Activated CD4-positive, alpha-beta T cell treated with anti-CD3 and anti-CD28 coated beads, Interleukin-2, Interleukin-4, amounts not matched to agents 100 ng/mL and 50 ng/mL, durations not matched to agents 16 hours and 8 hours (primary cell): ENCODE measurements around the gene PPFIBP1.
"Not testable (repeated sequence)": the region's sequence is repeated elsewhere in the genome, so short reads cannot be mapped to it uniquely, and the experiment has no call there.

Source experiments
- DNase-seq: peaks from one replicate; pipeline ENCODE4 v3.0.0-alpha.2; 2020; ENCODE audit warnings: low spot score

Gene PPFIBP1

DNA sequence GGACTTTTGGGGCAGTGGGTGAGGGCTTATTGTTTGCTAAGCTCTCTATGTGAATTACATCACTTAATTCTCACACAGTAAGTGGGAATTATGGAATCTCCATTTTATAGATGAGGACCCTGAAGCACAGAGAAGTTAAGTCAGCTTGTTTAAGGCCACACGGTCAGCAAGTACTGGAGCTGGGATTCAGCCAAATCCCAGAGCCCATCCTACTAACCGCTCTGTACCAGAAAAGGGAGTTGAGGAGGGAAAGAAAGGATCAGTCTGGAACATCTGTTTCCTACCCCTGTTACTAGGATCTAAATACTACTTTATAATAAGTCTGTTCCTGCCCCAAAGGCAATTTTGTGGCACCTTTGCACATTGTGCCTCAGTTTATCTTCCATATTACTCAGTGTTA is 42.6 kb downstream of the PPFIBP1 start:
- DNase-seq, result no peak

DNA sequence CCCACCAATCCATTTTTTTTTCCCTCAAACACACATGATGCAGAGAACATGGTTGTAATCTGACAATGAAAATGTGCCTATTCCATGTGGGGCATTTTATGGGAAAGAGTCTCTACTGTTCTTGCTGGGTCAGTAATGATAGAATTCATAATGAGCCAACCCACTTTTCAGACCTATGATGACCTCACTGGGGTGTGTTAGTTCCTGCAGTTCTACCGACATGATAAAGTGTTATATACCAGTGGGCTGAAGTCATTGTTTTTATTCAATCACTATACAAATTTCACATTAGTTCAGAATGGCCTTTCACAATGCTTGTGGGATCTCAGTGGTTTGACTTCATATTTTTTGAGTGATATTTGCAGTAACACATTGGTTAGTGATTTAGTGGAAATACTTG is 47.5 kb downstream of the PPFIBP1 start:
- peak; percentile 37 for DNase-seq

DNA sequence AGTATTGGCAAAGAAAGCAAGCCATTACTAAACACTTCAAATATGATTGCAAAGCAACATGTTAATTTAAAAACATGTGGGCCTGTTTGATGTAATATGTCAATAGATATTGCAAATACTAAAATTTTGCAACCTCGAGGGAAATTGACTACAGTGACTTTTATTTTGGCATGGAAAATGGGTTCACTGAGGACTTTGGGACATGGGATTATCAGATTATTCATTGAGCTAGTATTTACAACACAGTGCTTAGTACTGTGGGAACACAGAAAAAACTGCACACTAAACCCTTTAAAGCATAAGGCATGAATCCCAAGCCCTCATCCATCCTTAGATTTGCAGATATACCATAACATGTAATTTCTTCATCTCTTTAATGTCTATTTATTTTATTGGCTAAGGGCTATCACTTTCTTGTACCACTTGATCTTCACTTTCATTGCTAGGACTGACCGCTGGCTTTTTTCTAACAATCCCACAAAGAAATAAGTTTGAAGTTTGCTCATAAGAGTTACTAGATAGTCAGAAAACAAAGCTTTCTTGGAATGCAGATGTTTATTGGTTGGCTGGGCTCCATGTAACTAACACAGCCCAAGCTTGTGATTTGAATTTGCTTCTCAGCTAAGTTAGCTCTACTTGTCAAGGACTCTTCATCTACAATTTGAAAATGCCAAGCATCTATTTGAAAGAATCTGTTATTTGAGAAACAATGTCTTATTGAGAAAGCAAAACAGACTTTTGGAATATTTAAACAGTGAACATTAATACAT is 48.7 kb downstream of the PPFIBP1 start:
- no peak for DNase-seq

DNA sequence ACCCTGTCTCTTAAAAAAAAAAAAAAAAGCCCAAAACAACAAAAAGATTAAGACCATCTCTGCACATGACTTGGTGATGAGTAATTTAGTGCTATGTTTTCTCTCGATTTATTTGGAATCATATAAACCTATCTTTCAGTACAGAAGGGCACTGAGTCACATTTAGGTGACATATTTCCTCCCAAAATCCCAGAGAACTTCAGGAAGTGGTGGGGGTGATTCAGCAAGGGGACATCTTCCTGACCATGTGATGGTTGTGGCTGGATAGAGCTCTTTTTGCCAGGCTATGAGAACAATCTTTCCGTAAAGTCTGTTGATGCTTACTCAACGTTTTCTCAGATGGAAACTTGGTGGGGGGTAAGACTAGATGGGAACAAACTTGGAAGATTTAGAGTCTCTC is 50.0 kb downstream of the PPFIBP1 start:
- no peak for DNase-seq

DNA sequence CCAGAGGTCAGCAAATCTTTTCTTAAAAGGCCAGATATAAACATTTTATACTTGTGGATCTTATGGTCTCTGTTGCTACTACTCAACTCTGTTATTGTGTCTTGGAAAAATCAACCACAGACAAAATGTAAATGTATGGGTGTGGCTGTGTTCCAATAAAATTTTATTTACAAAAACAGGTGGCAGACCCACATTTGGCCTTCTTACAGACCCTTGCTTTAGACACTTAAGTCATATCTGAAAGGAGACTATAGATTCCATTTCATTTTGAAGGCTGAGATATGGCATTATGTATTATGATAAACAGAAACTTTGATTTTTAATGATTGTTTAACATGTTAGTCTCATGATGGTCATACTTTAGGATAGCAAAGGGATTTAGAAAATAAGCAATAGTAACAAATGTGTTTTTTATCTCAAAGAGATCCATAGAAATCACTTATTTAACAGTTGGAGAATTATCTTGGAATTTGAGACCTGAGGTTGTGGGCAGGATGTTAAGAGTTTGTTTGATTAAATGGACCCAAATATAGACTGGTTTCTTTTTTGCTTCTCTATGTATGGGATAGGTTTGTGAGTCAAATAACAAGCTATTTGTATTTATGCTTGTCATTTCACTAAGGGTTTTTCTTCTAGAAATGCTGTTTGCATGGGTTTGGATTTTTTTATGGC is 51.2 kb downstream of the PPFIBP1 start:
- no peak for DNase-seq

DNA sequence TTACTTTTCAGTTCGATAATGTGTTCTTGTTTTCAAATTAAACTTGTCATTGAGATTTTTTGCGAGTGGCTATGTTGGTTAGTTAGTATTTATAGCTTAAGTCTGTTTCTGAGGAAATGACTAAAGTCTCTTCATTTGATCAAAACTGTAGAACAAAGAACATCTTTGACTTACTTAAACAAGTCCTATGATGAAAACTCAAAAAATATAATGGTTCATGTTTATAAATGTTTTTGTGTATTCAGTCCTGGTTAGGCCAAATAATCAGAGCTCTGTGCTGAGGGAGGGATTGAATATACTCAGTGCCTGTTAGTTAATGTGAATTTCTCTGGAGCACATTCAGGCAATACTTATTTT is 51.7 kb downstream of the PPFIBP1 start:
- no peak for DNase-seq

DNA sequence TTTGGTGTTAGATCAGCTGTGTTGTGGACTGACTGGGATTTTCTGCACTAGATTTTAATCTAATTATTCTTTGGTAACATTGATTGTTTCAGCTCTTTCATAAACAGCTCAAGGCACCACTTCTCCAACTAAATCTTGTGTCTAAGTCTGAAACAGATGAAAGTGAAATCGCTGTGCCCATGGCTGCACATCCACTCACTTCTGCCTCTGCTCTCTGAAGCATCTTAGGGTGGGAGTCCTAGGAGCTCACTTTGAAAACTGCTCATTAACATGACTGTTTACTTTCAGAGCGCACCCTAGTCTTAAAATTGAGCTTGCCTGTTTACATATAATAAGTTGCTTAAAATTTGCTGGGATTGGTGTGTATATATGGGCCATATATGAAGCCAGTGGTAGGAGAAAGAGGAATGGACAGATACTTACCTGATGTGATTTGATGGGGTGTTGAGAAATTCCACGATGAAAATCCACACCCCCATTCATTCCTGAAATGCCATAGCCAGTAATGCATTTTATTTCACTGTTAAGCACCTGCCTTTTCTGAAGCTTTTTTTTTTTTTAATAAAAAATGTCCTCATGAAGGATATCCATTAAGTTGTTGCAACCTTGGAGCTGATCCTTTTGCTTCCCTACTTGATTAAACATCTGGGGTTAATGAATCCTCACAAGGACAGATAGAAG is 52.8 kb downstream of the PPFIBP1 start:
- no peak for DNase-seq

DNA sequence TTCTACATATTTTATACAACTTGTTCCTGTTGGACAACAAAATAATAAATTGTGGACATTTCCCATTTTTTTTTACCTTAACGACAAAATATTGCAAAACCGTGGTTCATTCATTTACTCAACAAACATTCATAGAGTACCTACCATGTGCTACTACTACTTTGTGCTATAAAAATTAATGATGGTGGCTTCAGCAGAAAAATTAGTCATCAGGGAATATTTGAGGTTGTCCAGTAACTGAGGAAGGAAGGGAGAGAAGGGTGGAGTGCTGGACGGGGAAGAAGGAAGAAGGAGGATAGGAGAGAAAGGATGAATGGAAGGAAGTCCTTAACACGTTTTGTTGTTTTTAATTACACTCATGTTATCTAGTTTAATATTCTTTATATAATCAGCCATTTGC is 53.7 kb downstream of the PPFIBP1 start:
- no peak for DNase-seq

DNA sequence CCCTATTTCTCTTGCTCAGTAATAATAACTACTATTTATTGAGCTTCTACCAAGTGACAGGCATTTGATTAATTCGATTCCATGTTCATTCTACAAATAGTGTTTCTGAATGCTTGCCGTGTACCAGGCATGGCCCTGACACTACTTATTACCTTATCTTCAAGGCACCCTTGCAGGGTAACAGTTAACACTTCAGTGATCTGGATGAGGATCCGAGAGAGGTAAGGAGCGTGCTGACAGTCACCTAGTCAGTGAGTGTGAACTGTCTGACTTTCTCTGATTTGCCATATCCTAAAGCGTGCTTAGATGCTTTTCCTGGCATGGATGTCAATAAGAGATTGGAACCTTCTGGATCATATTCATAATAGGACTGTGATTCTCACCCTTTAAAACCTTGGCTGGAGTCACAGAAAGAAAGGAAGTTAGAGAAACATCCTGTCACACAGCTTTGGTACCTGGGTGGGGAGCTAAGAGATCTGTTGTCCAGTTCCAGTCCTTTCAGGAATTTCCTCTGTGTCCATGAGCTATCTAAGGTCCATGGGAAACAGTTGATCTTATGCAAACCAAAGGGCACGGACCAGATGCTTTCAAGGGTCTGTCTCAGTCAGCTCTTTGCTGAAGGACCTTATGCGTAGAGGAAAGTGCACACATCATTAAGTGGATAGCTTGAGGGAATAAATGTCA is 54.8 kb downstream of the PPFIBP1 start:
- no peak for DNase-seq

DNA sequence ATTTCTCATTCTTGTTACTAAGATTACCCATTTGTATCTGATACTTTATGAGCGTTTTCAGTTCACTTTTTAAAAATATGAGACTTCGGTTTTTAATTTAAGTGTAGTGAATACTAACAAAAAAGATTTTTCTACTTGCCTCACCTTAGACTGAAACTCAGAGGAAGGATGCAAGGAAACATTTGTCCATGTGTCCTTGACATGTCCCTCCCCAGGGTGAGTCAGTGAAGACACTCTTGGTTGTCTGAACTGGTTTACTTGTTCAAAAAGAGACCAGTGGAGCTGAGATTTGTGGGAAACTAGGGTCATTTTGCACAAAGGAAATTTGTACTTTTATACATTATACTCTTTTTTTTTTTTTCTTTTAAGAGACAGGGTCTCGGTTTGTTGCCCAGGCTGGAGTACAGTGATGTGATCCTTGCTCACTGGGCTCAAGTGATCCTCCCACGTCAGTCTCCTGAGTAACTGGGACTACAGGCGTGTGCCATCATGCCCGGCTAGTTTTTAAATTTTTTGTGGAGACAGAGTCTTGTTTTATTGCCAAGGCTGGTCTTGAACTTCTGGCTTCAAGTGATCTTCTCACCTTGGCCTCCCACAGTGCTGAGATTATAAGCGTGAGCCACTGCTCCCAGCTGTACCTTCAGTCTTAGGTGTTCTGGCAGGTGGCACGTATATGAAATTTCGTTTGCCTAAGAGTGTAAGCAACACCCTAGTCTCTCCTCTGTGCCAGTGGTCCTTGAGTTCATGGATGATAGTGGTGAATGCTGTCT is 56.7 kb downstream of the PPFIBP1 start:
- no peak for DNase-seq

DNA sequence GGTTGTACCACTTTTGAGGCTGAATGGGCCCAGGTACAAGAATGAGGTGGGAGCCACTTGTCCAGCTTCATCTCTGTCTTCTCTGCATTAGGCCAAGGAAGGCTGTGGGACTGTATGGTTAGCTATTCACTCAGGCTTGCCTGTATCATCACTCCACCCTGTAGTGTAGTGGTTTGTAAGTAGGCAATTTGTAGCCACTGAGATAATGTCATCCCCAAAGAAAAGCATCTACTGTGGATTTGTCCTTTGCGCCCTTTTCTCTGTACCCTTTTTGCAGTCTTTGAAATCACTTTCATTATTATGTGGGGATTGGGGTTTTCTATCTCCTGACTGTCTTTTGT is 57.3 kb downstream of the PPFIBP1 start:
- DNase-seq, result not testable (repeated sequence)

DNA sequence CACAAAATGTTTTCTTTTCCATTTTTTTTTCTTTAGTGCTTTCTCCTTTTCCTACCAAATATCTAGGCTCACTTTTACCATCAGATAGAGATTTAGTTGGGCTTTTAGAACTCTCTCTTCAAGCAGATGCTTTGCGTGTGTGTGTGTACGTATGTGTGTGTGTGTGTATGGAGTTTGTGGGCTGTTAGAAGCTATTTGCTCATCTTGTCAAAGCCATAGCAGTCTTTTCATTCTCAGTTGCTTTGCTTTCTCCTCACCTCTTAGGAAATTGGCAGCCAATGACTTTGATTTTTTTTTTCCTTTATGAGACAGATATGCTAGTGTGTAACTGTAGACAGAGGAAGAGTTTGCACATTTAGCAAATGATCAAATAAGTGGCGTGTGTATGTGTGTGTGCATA is 57.8 kb downstream of the PPFIBP1 start:
- DNase-seq, result not testable (repeated sequence)

DNA sequence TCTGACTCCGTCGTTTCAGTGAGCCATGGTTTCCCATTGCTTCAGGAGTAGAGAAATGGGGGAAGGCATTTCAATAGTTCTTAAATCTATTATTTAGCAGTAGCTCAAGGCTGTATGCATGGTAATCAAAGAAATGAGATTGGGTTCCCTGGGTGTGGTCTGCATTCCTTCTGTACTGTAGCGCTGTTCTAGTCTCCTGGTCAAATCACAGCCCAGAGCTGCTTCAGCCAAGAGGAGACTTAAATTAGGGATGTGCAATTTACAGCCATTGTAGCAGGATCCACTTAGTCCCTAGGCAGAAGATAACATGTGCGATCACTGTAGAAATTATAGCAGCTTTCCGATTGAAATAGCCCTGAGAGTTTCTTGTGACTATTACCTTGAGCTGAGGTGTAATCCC is 58.4 kb downstream of the PPFIBP1 start:
- not testable (repeated sequence) for DNase-seq

DNA sequence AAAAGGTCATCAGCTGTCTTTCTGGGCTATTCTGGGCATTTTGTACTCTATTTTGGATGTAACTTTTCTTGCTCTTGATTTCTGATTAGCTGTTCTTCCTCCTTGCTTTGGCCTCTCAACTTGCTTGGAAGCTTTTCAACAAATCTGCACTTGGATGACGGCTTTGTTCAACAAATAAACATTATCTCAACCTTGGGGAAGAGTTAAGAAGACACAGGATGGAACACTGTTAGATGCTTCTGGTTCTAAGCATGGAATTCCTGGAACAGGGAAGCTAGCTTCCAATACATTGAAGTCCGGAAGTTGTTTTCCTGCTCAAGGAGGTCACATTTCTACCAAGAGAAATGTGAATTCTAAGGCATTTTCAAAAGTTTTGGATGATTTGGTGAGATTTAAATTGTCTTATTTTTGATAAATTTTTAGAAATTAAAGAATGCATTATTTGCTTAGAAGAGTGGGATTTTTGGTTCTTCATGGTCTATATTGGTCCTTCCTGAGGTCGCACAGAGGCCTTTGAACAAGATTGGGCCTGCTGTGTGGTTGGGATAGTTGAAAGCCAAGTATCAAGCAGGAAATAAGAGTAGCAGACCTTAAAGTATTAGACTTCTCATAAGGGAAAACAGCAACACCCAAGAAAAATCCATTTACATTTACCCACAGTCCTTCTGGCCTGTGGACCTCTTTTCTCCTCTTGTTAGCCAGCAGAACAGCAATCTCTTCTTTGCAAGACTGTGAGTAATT is 59.2 kb downstream of the PPFIBP1 start:
- DNase-seq, result no peak

DNA sequence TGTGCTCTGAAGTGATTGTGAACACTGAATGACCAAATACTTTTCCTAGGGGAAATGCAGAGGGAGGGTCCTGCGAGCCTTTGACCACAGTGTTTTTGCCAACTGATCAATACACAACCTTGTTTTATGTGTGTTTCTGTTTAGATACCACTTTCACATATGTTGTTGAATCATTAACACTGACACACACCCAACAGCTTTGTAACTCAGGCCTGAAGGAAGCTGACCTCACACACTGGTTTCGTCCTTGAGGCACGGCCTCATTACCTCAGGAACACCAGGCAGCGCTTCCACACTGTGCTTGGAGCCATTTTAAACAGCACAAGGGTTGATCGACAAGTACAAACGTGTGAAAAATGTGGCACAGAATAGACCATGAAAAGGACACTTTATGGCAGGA is 60.0 kb downstream of the PPFIBP1 start:
- no peak for DNase-seq

DNA sequence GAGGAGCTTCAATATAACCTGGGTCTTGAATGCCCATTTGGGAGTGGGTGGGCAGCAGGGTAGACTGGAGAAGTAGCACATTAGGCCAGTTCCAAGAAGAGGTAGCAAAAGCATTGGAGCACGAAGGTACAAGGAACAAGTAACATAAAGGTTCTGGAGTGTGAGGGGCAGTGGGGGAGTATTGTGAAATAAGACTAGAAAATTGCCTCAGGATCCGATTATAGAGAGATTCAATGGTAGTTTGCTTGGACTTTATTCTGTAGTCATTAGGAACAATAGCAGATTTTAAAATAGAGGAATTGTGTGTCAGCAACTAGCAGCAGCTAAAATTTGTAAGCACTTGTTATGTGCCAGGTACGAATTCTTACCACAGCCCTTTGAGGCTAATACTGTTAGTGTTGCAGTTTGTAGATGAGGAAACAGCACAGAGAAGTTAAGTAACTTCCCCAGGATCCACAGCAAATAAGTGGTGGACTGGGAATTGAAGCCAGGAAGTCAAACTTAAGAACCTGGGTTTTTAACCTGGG is 61.8 kb downstream of the PPFIBP1 start:
- DNase-seq, result no peak

DNA sequence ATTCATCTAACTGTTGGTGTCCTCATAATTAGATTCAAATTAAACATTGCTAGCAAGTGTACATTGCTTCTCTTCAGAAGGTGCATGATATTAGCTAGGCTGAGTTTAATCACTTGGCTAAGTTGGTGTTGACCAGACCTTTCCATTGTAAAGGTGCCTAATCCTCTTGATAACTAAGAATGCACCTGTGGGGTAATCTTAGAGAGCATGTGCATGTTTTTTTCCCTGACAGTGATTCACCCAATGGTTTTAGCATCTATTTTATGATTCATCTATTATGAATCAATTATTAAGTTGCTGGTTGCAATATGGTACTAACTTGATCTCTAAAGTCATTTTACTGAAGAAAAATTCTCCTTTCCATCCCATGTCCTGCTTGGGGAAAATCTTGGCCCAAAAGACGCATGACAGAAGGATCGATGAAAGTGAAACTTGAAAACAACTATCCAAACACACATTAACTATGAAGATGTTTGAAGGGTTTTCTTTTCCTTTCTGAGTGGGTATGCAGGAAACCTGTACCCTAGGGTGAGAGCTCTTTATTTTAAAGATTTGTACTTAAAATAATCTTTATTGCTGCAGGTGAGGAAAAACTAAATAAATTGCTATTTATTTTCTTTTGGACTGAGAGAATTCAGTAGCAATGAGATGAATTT is 64.2 kb downstream of the PPFIBP1 start:
- DNase-seq, result not testable (repeated sequence)

DNA sequence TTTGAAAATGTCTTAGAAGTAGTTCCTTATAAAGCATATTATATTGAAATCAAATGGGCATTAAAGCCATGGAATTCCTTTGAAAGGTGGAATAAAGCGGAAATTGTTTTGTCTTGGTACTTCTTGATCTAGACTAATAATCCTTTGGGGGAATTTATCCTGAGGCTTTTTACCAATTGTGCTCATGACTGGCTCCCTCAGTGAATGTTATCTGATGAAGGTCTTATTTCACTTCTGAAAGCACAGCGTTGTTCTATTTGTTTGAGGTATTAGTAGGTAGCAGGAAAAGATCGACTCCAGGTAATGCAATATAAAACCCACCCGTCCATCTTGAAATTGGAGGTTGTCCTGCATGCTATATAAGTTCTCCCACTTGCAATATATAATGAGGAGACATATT is 64.8 kb downstream of the PPFIBP1 start:
- no peak for DNase-seq

DNA sequence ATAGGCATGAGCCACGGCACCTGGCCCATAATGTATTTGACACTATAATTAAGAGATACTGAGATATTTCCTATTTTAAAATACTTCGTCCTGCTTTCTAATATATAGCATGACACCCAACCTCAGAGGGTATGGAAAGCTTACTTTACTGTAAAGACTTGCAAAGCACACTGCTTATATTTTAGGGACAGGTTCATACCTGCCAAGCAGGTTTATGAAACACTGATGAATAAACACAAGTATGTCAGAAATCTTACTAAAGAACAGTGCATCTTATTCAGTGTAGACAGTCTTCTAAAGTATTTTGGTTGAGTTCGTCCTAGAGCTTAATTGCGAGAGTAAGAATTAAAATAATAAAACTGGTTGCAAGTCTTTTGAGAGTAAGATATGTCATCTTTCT is 65.4 kb downstream of the PPFIBP1 start:
- DNase-seq, result no peak

DNA sequence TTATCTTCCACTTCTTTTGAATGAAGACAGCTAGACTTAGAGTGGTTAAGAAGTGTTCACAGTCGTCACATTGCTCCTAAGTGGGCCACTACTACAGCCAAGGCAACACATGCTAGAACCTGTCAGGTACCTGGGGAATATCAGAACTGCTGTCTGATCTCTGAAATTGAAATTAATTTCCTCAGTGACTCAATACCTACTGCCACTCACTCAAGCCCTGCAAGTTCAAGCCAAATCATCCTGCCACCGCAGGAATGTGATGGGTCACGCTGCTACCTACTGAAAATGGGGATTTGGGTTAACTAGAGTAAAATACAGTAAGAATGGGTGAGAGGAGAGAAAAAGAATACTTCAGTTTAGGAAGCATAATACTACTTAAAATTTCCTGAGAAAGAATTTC is 67.7 kb downstream of the PPFIBP1 start:
- not testable (repeated sequence) for DNase-seq

DNA sequence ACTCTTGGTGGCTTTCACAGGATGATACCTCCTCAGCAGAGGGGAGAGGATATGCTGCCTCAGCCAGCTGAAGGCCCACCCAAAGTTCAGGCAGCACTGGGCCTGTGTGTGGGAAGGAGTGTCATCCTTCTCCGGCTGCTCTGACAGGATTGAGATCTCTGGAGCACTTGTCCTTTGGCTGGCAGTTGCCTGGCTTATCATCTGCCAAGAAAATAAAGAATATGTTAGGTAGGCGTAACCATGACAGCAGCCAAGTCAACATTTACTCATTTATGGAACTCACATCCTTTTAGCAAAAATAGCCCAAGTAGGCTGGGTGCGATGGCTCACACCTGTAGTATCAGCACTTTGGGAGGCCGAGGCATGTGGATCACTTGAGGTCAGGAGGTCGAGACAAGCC is 68.5 kb downstream of the PPFIBP1 start:
- peak; percentile 34 for DNase-seq
